Measurements from ENCODE around the gene DNAH2. TPM values are rescaled to one million over a fixed set of nuclear protein-coding genes. Genes with fewer than 3 reads are reported as not detected.
A peak's percentile ranks its signal among the peaks of the same experiment; 100 is the strongest.

DNAH2 gene
- total RNA-seq, 1 experiment from 2014 or later: under 0.01 TPM

DNA sequence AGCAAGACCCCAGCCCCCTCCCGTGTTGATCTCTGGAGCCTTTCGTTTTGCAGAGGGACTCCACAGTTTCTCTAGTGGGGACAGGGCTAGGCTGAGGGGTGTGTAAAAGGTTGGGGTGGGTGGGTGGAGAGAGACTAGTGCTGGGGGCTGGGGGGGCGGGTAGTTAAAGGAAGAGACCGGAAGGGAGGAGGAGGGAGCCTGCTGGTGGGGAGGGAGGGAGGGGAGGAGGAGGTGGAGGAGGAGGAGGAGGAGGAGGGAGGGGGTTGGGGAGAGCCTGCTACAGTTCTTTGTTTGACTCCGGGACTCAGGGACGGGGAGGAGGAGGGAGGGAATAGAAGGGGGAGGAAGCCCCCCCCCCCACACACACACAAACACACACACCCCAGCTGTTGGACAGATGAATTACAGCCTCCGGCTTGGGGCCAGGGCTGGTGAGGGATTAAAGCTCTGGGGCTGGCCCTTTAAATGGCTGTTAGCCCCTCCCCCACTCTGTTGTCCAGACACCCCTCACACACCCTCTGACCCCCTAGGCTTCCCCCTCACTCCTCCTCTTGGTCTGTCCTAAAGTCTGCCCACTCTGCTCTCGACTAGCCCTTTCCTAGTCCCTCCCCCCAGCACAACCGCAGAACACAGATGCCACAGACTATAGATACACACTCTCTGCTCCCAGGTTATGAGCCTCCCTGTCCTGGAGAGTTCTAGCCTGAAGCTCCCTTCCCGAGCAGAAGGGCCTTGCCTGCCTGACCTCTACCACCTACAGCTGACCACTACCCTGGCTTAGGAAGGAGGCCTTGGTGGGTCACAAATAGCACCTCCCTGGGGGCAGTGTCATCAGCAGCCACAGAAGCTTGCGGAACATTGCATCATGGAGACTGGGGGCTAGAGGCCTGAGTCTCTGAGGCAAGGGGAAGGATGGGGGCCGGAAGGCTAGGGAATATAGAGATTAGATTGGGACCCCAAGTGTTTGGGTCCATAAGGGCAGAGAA, 120.8 kb downstream of the DNAH2 start:
- no peak for DNase-seq (ENCODE audit: low read depth)

DNA sequence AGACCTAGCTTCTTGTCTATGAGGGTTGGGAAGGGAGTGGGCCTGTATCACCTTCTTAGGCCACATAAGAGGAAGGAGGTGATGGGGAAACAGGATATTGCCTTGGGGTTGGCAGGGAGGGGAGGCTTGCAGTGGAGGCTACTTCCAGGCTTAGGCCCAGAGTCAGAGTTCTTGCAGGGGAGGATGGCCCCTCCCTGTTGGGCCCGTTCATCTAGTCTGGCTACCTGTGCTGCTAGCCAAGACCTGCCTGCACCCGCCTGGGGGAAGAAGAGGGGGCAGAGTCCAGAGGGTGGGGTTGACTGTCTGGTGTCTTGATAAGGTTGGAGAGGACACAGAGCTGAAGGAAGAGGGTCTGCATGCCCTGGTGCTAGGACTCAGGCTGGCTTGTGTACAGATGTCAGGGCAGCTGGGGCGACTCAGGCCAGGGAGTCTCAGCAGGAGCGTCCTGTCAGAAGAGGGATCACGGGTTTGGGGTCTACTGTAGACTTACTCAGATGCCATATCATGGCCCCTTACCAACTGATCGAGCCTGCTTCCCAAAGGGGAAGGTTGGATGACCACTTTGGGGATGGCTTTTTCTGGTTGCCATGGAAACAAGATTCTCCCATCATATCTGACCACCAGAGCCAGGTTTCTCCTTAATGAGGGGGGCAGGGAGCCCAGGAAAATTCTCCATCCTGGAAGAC, 121.8 kb downstream of the DNAH2 start:
- DNase-seq (ENCODE audit: low read depth): no peak

DNA sequence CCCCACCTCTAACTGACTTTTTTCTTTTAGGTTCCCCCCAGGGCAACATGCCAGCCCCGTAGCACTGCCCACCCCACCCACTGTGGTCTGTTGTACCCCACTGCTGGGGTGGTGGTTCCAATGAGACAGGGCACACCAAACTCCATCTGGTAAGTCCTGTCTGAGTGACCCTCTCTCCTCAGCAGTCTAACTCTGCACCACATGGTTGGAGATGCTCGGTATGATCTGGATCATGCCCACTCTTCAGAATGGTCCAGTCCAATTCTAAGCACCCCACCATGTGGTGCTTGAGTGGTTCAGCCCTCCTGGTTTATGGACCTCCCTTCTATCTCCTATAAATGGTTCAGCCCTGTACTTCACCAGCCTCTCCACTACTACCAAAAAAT, 122.3 kb downstream of the DNAH2 start:
- DNase-seq (ENCODE audit: low read depth): no peak

DNA sequence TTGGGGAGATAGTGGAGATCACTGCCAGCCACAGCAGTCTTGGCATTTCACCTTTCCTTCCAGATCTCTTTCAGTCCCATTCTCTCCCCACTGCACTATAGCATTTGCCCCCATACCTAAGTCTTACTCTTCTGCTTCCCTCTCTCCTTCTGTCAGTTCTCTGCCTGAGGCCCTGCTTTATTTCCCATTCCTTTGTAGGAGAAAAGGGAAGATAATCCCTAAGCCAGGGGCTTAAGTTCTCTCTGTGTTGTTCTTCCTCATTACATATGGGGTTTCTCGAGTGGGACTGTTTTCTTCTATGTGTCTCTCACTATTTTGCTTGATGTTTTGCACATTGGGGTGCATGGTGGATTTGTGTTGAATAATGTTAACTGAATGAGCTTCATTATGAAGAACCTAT, 122.9 kb downstream of the DNAH2 start:
- DNase-seq (ENCODE audit: low read depth): no peak

DNA sequence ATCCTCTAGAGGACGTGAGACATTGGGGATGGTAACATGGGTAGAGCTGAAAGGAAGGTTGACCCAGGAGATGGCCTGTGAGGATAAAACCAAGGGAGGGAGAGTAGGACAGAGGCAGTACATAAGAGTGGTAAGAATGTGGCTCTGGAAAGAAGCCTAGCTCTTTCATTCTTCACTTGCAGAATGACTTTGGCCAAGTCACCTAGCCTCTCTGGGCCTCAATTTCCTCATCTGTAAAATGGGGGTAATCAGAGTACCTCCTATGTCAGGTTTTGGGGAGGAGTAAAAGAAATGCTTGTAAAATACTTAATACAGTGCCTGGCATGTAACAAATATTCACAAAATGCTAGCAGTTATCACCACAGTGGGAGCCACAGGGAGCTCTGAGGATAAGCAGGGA, 123.3 kb downstream of the DNAH2 start:
- DNase-seq (ENCODE audit: low read depth): no peak

DNA sequence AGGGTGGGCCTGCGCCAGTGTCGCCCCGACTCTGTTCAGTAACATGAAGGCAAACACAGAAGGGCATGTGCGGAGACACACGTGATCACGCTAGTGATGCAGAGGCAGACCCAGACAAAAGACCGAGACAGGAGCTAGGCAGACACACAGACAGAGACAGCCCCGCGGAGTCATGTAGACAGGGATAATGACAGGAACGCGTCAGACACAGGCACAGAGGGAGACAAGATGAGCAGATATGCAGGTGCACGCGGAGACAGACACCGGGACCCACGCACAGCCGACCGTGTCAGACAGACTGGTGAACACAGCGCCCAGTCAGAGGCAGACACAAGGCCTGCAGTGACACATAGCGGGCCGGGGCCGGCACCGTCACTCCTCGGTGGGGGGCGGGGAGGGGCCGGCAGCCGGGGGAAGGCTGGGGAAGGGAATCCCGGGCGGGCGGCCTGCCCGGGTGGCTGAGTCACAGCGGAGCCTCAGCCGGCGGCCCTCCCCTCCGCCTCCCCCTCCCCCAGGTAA, 123.9 kb downstream of the DNAH2 start:
- peak; percentile 92 for DNase-seq (ENCODE audit: low read depth)

DNA sequence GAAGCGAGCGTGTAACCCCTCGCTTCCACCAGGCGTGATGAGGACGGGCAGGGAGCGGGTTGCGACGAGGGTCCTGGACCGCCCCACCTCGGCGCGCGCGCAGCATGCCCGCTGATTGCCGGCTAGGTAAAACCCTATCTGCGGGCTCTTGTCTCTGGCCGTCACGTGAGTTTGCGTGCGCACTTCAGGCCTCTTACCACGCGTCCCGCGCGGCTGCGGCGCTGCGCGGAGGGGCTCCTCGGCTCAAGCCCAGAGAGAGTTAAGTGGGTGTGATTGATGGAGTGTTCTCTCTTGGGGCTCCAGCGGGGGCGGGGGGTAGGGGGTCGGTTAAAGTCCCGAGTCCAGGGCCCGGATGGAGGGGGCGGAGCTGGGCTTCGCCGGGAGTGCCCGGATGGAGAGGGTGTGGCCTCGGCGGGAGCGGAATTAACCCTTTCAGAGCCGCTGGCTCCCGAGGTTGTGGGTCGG, 124.4 kb downstream of the DNAH2 start:
- DNase-seq (ENCODE audit: low read depth): peak; percentile 85

DNA sequence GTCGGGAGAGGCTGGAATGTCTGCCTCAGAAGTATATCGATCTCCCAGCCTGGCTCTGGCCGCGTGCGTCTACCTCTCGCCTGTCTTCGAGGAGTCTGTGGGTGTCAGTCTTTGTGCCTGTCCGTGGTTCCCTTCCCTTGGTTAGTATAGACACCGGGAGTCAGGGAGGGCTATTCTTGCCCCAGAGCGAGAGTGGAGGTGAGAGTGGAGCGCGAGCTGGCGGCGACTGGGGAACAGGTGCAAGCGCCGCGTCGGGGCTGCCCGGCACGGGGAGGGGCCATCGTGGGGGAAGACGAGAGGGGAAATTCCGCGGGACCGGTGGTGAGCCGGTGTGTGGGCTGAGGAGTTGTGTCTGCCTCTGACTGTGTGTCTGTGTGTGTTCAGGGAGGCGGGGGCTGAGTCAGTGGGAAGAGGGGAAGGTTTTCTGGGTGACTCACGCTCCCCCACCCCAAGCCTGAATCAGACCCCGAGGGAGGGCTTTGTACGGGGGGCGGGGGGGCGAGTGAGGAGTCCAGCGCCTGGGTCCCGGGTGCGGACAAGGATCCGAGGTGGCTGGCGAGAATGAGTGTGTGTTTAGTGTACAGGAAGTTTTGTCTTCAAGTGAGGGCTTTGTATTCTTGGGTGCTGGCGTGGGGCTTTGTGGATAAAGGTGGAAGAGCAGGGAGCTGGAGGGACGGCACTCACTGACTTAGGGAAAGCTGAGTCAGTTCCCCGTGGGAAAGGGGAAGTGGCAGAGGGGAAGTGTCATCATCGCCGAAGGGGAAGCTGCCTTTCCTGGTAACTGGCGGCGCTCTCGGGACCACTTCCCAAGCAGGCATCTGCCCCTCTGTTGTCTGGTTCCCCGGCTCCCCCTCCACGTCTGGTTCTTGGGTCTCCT, 125.1 kb downstream of the DNAH2 start:
- peak; percentile 94 for DNase-seq (ENCODE audit: low read depth)

DNA sequence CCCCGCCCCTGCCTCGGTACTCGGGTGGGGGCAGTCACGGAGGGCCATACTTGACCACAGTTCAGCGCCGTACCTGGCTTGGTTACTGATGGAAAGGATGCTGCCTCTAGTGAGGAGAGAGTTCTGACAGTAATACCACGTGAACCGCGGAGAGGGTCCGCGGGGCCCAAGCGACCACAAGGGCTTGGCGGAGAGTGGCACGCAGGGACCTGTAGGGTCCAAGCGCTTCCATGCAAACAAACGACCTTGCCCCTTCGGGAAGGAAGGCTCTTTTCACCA, 125.7 kb downstream of the DNAH2 start:
- DNase-seq (ENCODE audit: low read depth): no peak

DNA sequence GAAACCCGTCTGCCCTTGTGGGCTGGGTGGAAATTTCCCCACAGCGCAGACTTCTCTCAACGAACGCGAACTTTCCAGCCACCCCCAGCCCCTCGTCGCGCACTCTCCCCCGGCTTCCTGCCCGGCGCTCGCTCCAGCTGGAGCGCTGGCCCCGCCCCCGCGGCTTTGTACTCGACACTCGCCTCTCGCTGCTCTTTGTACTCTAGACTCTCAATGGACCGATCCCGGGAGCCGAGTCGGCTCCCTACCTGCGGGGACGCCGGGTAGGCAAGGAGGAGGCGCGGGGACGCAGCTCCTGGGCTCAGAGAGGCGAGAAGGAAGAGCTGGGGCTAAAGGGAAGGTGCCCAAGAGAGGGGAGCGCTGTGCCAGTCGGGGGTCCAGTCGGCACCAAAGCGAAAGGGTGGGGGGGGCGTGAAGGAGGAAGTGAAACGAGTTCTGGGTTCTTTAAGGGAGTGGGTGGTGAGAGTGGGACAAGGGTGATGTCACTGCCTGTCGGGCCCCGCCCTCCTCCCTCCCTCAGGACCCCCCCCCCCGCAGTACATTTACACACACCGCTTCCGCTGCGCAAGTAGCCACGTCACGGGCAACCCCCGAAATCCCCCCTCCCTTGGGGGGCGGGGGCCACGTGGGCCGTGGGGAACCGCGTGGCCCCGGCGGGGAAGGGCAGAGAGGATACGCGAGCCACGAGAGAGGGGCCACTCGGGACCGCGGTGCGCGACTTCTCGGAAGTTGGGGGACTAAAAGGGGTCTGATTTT, 126.2 kb downstream of the DNAH2 start:
- DNase-seq (ENCODE audit: low read depth): peak; percentile 86

DNA sequence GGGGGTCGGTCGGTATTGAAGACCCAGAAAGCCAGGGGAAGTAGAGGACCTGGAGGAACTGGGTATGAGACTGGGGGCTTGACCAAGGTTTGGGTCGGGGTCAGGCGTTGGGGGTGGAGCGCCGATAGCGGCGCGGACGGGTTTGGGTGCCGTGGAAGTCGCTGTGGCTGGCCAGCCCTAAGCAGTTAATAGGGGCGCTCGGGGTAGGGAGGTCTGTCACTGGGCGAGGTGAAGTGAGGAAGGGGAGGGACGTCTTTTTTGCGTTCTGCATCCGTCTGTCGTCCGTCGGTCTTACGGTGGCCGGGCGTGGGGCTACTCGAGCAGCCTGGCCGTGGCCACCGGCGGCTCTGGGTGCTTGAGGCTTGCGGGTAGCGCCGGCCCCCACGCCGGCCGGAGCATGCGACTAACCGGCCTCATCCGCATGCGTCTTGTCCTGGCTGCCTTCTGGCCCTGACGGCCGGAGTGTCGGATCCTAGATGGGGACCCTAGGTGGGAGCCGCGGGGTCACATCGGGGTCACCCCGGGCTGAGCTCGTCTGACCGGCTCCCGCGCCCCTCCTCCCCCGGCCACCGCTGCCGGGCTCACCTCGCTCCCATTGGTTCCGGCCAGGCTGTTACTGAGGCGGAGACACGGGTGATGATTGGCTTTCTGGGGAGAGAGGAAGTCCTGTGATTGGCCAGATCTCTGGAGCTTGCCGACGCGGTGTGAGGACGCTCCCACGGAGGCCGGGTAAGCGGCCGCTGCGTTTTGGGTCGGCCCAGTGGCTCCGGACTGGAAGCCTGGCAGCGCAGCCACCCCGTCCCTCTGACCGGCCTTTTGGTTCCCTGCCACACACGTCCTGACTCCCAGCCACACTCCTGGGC, 127.0 kb downstream of the DNAH2 start:
- DNase-seq (ENCODE audit: low read depth): peak; percentile 94

DNA sequence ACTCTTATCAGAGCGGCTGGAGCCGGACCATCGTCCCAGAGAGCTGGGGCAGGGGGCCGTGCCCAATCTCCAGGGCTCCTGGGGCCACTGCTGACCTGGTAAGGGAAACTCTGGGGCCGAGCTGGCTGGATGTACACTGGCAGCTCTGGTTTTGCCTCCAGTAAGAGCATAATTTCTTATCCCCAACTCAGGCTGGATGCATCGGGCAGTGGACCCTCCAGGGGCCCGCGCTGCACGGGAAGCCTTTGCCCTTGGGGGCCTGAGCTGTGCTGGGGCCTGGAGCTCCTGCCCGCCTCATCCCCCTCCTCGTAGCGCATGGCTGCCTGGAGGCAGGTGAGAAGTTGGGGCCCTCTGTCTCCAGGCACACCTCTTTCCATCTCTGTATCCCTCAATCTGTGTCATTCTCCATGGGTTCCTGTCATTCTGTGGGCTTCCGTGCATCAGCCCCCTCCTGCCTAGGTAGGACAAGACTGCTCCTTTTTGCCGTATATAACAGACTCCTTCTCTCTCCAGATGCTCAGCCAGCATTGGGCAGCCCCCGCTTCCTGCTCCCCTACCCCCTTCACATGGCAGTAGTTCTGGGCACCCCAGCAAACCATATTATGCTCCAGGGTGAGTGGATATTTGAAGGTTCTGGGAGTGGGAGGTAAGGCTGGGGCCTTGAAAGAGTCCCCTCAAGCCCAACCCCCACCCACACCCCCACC, 128.0 kb downstream of the DNAH2 start:
- no peak for DNase-seq (ENCODE audit: low read depth)

DNA sequence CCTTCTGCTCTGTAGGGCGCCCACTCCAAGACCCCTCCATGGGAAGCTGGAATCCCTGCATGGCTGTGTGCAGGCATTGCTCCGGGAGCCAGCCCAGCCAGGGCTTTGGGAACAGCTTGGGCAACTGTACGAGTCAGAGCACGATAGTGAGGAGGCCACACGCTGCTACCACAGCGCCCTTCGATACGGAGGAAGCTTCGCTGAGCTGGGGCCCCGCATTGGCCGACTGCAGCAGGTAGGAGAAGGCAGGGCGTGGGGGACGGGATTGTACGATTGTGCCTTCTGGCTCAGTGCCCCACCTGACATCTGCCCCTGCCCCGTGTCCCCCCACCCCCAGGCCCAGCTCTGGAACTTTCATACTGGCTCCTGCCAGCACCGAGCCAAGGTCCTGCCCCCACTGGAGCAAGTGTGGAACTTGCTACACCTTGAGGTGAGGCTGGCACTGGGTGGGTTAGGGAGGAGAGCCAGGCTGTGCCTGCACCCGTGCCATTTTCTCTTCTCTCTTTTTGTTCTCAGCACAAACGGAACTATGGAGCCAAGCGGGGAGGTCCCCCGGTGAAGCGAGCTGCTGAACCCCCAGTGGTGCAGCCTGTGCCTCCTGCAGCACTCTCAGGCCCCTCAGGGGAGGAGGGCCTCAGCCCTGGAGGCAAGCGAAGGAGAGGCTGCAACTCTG, 128.7 kb downstream of the DNAH2 start:
- no peak for DNase-seq (ENCODE audit: low read depth)

DNA sequence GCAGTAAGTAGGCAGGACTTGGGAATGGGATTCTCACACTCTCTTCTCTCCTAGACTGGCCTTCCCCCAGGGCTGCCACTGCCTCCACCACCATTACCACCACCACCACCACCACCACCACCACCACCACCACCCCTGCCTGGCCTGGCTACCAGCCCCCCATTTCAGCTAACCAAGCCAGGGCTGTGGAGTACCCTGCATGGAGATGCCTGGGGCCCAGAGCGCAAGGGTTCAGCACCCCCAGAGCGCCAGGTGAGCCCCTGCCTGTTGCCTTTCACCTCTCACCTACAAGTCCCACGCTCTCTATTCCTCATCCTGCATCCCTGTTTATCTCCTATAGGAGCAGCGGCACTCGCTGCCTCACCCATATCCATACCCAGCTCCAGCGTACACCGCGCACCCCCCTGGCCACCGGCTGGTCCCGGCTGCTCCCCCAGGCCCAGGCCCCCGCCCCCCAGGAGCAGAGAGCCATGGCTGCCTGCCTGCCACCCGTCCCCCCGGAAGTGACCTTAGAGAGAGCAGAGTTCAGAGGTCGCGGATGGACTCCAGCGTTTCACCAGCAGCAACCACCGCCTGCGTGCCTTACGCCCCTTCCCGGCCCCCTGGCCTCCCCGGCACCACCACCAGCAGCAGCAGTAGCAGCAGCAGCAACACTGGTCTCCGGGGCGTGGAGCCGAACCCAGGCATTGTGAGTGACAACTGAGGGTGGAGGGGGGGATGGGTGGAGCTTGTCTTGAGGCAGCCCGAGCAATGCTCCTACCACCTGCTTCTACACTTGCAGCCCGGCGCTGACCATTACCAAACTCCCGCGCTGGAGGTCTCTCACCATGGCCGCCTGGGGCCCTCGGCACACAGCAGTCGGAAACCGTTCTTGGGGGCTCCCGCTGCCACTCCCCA, 129.5 kb downstream of the DNAH2 start:
- no peak for DNase-seq (ENCODE audit: low read depth)

DNA sequence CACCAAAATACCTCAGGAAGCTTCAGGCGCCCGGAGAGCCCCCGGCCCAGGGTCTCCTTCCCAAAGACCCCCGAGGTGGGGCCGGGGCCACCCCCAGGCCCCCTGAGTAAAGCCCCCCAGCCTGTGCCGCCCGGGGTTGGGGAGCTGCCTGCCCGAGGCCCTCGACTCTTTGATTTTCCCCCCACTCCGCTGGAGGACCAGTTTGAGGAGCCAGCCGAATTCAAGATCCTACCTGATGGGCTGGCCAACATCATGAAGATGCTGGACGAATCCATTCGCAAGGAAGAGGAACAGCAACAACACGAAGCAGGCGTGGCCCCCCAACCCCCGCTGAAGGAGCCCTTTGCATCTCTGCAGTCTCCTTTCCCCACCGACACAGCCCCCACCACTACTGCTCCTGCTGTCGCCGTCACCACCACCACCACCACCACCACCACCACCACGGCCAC, 130.6 kb downstream of the DNAH2 start:
- no peak for DNase-seq (ENCODE audit: low read depth)

DNA sequence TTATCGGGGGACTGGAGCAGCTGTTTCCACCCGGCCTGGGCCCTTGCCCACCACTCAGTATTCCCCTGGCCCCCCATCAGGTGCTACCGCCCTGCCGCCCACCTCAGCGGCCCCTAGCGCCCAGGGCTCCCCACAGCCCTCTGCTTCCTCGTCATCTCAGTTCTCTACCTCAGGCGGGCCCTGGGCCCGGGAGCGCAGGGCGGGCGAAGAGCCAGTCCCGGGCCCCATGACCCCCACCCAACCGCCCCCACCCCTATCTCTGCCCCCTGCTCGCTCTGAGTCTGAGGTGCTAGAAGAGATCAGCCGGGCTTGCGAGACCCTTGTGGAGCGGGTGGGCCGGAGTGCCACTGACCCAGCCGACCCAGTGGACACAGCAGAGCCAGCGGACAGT, 131.2 kb downstream of the DNAH2 start:
- no peak for DNase-seq (ENCODE audit: low read depth)

DNA sequence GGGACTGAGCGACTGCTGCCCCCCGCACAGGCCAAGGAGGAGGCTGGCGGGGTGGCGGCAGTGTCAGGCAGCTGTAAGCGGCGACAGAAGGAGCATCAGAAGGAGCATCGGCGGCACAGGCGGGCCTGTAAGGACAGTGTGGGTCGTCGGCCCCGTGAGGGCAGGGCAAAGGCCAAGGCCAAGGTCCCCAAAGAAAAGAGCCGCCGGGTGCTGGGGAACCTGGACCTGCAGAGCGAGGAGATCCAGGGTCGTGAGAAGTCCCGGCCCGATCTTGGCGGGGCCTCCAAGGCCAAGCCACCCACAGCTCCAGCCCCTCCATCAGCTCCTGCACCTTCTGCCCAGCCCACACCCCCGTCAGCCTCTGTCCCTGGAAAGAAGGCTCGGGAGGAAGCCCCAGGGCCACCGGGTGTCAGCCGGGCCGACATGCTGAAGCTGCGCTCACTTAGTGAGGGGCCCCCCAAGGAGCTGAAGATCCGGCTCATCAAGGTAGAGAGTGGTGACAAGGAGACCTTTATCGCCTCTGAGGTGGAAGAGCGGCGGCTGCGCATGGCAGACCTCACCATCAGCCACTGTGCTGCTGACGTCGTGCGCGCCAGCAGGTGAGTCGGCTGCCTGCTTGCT, 131.7 kb downstream of the DNAH2 start:
- DNase-seq (ENCODE audit: low read depth): no peak

Data from Daoy (cell line).